Right lobe of liver (tissue), 4 donors: ENCODE results near the gene FMNL2.

Source experiments
- POLR2A ChIP-seq: fragments of 450-650 bp; IDR thresholded peaks from one replicate; pipeline ENCODE4 v1.6.1; 2017; ENCODE audit warnings: antibody characterized with exemption, mild to moderate bottlenecking
- TF ChIP-seq, protein P1 (sequence below), 4 donors: fragments of 200-600 bp in 3 of 4; fragments of 450-650 bp in 1 of 4; IDR thresholded peaks; one replicate each; pipeline versions ENCODE4 v1.5.1 to v1.8.0; 2016 to 2022; ENCODE audit warnings: antibody characterized with exemption in 4 of 4, mild to moderate bottlenecking in 2 of 4
- donor health status: DM: no; HTN: no; CAD: no.
- donor health status: DM: no; HTN: no; CAD: no.
- donor health status: DM: no; HTN: yes; CAD: no.

DNA sequence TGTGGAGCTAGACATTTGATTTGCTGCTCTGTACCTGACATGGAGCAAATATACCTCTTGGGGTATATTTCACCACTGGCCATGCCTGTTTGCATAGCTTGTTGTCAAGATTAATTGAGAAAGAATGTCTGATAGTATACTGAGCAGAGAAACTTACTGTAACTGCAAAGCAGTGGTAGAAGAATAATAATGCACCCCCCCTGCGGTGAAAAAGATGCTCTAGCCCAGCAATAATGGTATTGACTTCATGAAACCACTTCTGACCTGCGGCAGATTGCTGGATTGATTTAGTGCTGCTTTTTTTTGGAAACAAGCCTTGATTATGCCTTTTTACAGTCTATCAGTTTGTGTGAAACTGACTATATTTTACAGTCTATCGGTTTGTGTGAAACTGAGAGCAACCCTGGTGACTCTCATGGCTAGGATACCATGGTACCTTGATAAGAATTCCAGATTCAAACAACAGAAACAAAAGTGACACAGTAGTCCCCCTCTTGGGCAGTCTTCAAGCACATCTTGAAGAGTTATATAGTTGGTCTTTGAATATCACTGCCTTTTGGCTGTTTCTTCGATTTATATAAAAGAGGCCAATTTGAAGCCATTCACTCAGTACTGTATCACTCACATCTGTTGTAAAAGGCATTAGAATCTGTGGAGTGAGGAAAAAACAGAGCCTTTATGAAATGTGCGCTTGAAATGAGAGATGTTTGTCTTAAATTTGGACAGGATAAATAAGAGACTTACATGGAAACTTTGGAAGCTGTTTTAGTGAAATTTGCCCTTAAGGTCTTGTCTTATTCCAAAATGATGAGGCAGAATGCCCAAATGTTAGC, 102.5 kb downstream of the FMNL2 start:
- TF ChIP-seq, protein P1, sequence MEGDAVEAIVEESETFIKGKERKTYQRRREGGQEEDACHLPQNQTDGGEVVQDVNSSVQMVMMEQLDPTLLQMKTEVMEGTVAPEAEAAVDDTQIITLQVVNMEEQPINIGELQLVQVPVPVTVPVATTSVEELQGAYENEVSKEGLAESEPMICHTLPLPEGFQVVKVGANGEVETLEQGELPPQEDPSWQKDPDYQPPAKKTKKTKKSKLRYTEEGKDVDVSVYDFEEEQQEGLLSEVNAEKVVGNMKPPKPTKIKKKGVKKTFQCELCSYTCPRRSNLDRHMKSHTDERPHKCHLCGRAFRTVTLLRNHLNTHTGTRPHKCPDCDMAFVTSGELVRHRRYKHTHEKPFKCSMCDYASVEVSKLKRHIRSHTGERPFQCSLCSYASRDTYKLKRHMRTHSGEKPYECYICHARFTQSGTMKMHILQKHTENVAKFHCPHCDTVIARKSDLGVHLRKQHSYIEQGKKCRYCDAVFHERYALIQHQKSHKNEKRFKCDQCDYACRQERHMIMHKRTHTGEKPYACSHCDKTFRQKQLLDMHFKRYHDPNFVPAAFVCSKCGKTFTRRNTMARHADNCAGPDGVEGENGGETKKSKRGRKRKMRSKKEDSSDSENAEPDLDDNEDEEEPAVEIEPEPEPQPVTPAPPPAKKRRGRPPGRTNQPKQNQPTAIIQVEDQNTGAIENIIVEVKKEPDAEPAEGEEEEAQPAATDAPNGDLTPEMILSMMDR (IDR thresholded peaks at IDR 0.05) = no peak
- TF ChIP-seq POLR2A = no peak
